ENCODE results near the gene YY2. TPM values are rescaled to one million over a fixed set of nuclear protein-coding genes. Genes with fewer than 3 reads are reported as not detected.
"Not testable (repeated sequence)": the region's sequence is repeated elsewhere in the genome, so short reads cannot be mapped to it uniquely, and the experiment has no call there.

YY2 gene
- total and polyA plus RNA-seq, 2 of the 4 experiments (the other 2 are of a cell fraction), result 0.72 to 2.5 TPM

DNA sequence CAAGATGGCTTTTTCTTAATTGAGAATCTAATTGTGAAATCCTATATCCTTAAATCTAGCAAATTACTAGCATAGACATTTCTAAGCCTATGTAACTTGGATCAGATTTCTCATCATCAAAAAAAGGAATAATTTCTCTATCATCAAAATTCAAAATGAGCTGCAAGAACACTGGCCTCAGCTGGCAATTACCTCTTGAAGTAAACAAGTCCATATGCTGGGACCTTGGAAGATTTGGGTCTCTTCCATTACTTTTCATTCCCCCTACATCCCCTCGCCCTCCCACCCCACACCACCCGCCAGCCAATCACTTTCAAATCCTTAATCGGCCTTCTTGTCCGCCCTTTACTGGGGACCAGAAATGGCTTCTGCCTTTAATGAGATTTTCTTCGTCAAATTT is 39.7 kb upstream of the YY2 start:
- Histone ChIP-seq H2BK120ac (ENCODE audit: low read depth, low read length) (no peak overlapping the region), H3K56ac (ENCODE audit: extremely low read depth, insufficient read depth, low read length) (no peak overlapping the region), H2BK15ac (ENCODE audit: low read depth, low read length) (no peak overlapping the region), H3K9me3 (ENCODE audit: control insufficient read depth, insufficient read depth, low read length) (no peaks in the 10 kb centered on the region), H3K9ac (ENCODE audit: low read depth, low read length) (no peak overlapping the region), H3K27ac (ENCODE audit: insufficient read depth, low read length) (no peak overlapping the region), H3K4me2 (ENCODE audit: low read depth, low read length) (no peak overlapping the region), H3K14ac (replicated peaks; ENCODE audit: low read depth, low read length) (no peak overlapping the region), H3K9me1 (ENCODE audit: insufficient read depth, low read length) (no peaks in the 10 kb centered on the region), H2BK20ac (ENCODE audit: low read depth, low read length) (no peak overlapping the region), H2BK5ac (ENCODE audit: low read depth, low read length, poor library complexity, severe bottlenecking) (no peak overlapping the region), H4K8ac (ENCODE audit: low read depth in 2 of 2, low read length in 2 of 2) (no peak overlapping the region), H3K36me3 (ENCODE audit: control insufficient read depth, insufficient read depth, low read length) (no peaks in the 10 kb centered on the region), H2AFZ (replicated peaks; ENCODE audit: low read length, poor library complexity) (no peak overlapping the region), H4K20me1 (ENCODE audit: insufficient read depth, low read length) (no peaks in the 10 kb centered on the region), H3K4me1 (ENCODE audit: control insufficient read depth, insufficient read depth, low read length) (no peaks in the 10 kb centered on the region), H3K4ac (ENCODE audit: low read depth, low read length) (no peak overlapping the region), H3K23ac (ENCODE audit: low read depth, low read length) (no peak overlapping the region), H4K5ac (ENCODE audit: low read depth, low read length) (no peak overlapping the region), H4K91ac (ENCODE audit: insufficient read depth, low read depth, low read length) (no peak overlapping the region), H2AK5ac (ENCODE audit: low read depth, low read length) (no peak overlapping the region), H3K4me3 (ENCODE audit: insufficient read depth, low read depth, low read length) (no peak overlapping the region), H3K18ac (ENCODE audit: low read depth, low read length) (no peak overlapping the region), H3K27me3 (ENCODE audit: control insufficient read depth, insufficient read depth, low read length) (peaks cover 17% of the 10 kb centered on the region), H3K79me1 (ENCODE audit: low read depth in 1 of 2, low read length in 2 of 2) (no peaks in the 10 kb centered on the region), H2AK9ac (replicated peaks; ENCODE audit: low read depth, low read length, poor library complexity) (no peak overlapping the region)
- no peak for ATAC-seq (ENCODE audit: low read depth)
- TF ChIP-seq CHD1 (IDR thresholded peaks at IDR 0.05; ENCODE audit: low read depth, low read length), result no peak
- TF ChIP-seq POLR2A (IDR thresholded peaks at IDR 0.05; ENCODE audit: low read depth, low read length), result no peak
- TF ChIP-seq MXI1 (IDR thresholded peaks at IDR 0.05; ENCODE audit: borderline replicate concordance, low read depth, low read length), result no peak
- TF ChIP-seq RAD21 (IDR thresholded peaks at IDR 0.05; ENCODE audit: low read length), result no peak
- TF ChIP-seq RFX5 (IDR thresholded peaks at IDR 0.05; ENCODE audit: low read depth, low read length), result no peak
- no peak for TF ChIP-seq CEBPB (IDR thresholded peaks at IDR 0.05; ENCODE audit: low read depth, low read length)
- no peak for TF ChIP-seq NFE2L2 (IDR thresholded peaks at IDR 0.05; ENCODE audit: low read depth, low read length)
- no TSS peak for BruUV-seq (replicated peaks)
- ChIA-PET POLR2A (ENCODE audit: unreplicated experiment) (no interaction called here), CTCF (no interaction called here)
- no CpG with 5 or more reads among the region's 5 CpGs for WGBS, 2 experiments (ENCODE audit: extremely low coverage in 2 of 2, insufficient read length in 1 of 2)
- DNase-seq, result no peak
- dilution Hi-C loops (cut with HindIII; ENCODE audit: low sequenced_read_pairs, unreplicated experiment) (no loop called here), in situ Hi-C loops (cut with MboI; ENCODE audit: low sequenced_read_pairs) (no loop called here), intact Hi-C loops (cut with micrococcal nuclease) (no loop called here)

DNA sequence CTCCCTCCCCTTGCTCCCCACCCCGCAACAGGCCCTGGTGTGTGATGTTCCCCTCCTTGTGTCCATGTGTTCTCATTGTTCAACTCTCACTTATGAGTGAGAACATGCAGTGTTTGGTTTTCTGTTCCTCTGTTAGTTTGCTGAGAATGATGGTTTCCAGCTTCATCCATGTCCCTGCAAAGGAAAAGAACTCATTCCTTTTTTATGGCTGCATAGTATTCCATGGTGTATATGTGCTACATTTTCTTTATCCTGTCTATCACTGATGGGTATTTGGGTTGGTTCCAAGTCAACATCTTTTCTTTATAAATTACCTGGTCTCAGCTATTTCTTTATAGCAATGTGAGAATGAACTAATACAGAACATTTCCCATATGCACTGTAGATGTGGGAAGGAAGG is 35.6 kb upstream of the YY2 start:
- H2AK9ac ChIP-seq (replicated peaks; ENCODE audit: low read depth, low read length, poor library complexity); H3K36me3 ChIP-seq (ENCODE audit: control insufficient read depth, insufficient read depth, low read length); H2BK120ac ChIP-seq (ENCODE audit: low read depth, low read length); dilution Hi-C loops (cut with HindIII; ENCODE audit: low sequenced_read_pairs, unreplicated experiment); H3K9ac ChIP-seq (ENCODE audit: low read depth, low read length); H3K4ac ChIP-seq (ENCODE audit: low read depth, low read length); H2AK5ac ChIP-seq (ENCODE audit: low read depth, low read length); H3K56ac ChIP-seq (ENCODE audit: extremely low read depth, insufficient read depth, low read length); intact Hi-C loops (cut with micrococcal nuclease); ATAC-seq (ENCODE audit: low read depth); H2BK5ac ChIP-seq (ENCODE audit: low read depth, low read length, poor library complexity, severe bottlenecking); H3K23ac ChIP-seq (ENCODE audit: low read depth, low read length); POLR2A ChIA-PET (ENCODE audit: unreplicated experiment); H4K91ac ChIP-seq (ENCODE audit: insufficient read depth, low read depth, low read length); H3K14ac ChIP-seq (replicated peaks; ENCODE audit: low read depth, low read length); H3K9me3 ChIP-seq (ENCODE audit: control insufficient read depth, insufficient read depth, low read length); H4K20me1 ChIP-seq (ENCODE audit: insufficient read depth, low read length); H3K9me1 ChIP-seq (ENCODE audit: insufficient read depth, low read length); H3K4me1 ChIP-seq (ENCODE audit: control insufficient read depth, insufficient read depth, low read length); BruUV-seq (replicated peaks); H2AFZ ChIP-seq (replicated peaks; ENCODE audit: low read length, poor library complexity); H3K18ac ChIP-seq (ENCODE audit: low read depth, low read length); H4K5ac ChIP-seq (ENCODE audit: low read depth, low read length); H3K4me2 ChIP-seq (ENCODE audit: low read depth, low read length); H3K79me1 ChIP-seq (ENCODE audit: low read depth in 1 of 2, low read length in 2 of 2); H2BK15ac ChIP-seq (ENCODE audit: low read depth, low read length); DNase-seq; H4K8ac ChIP-seq (ENCODE audit: low read depth in 2 of 2, low read length in 2 of 2); H3K4me3 ChIP-seq (ENCODE audit: insufficient read depth, low read depth, low read length); H2BK20ac ChIP-seq (ENCODE audit: low read depth, low read length); H3K27me3 ChIP-seq (ENCODE audit: control insufficient read depth, insufficient read depth, low read length); H3K27ac ChIP-seq (ENCODE audit: insufficient read depth, low read length); in situ Hi-C loops (cut with MboI; ENCODE audit: low sequenced_read_pairs): not testable (repeated sequence)
- CTCF ChIA-PET, result interaction anchor here (0.6 kb wide), 1 partner anchor 9 kb away, joined by 3 read pairs; no protein-coding TSS in a partner anchor
- WGBS, 2 experiments (ENCODE audit: extremely low coverage in 2 of 2, insufficient read length in 1 of 2), result no CpG with 5 or more reads among the region's 1 CpG
